ENCODE measurements around the gene ME3.

Gene ME3

GRCh38 chr11:86508604-86509587 lies 163.5 kb downstream of the ME3 start:
- CTCF ChIA-PET: no interaction called here
- no peak for DNase-seq
- no peak overlapping the region for H3K27ac ChIP-seq (ENCODE audit: insufficient read depth in 1 of 2, low read depth in 1 of 2, low read length in 2 of 2, poor library complexity in 1 of 2, severe bottlenecking in 2 of 2)
- WGBS (ENCODE audit: insufficient coverage): 100% methylated on average over 2 of the region's 6 CpGs
- POLR2A ChIA-PET: no interaction called here
- peaks cover 0 to 5% (median 2%) of the 10 kb centered on the region in 4 experiments for H3K4me1 ChIP-seq (ENCODE audit: control extremely low read depth in 1 of 4, control insufficient read depth in 4 of 4, insufficient read depth in 4 of 4, low read length in 3 of 4)
- H3K27me3 ChIP-seq (replicated peaks in 2 of 5; ENCODE audit: control insufficient read depth in 4 of 5, insufficient read depth in 5 of 5, low read length in 4 of 5): no peaks in the 10 kb centered on the region
- peaks cover 0 to 17% (median 4%) of the 10 kb centered on the region in 4 experiments for H3K36me3 ChIP-seq (ENCODE audit: control insufficient read depth in 4 of 4, insufficient read depth in 4 of 4, low read length in 3 of 4)
- no peak overlapping the region for H3K4me3 ChIP-seq (ENCODE audit: control insufficient read depth in 1 of 7, extremely low read depth in 1 of 7, insufficient read depth in 4 of 7, low read depth in 2 of 7, low read length in 6 of 7)
- H3K9me3 ChIP-seq (ENCODE audit: control extremely low read depth in 1 of 5, control insufficient read depth in 4 of 5, insufficient read depth in 2 of 5, low read depth in 1 of 5, low read length in 4 of 5): peaks cover 0 to 7% (median 3%) of the 10 kb centered on the region in 5 experiments

GRCh38 chr11:86507249-86507845 lies 165.1 kb downstream of the ME3 start:
- no peak overlapping the region for H3K27ac ChIP-seq (ENCODE audit: insufficient read depth in 1 of 2, low read depth in 1 of 2, low read length in 2 of 2, poor library complexity in 1 of 2, severe bottlenecking in 2 of 2)
- no peak for DNase-seq
- WGBS (ENCODE audit: insufficient coverage): no CpG with 5 or more reads among the region's 4 CpGs
- H3K36me3 ChIP-seq (ENCODE audit: control insufficient read depth in 4 of 4, insufficient read depth in 4 of 4, low read length in 3 of 4): peaks cover 0 to 17% (median 4%) of the 10 kb centered on the region in 4 experiments
- H3K27me3 ChIP-seq (replicated peaks in 2 of 5; ENCODE audit: control insufficient read depth in 4 of 5, insufficient read depth in 5 of 5, low read length in 4 of 5): no peaks in the 10 kb centered on the region
- ChIA-PET CTCF (interaction anchor here (1.1 to 1.3 kb wide), 2 partner anchors 102 to 310 kb away, joined by 3 read pairs; no protein-coding TSS in a partner anchor), POLR2A (no interaction called here)
- no peak overlapping the region for H3K4me3 ChIP-seq (ENCODE audit: control insufficient read depth in 1 of 7, extremely low read depth in 1 of 7, insufficient read depth in 4 of 7, low read depth in 2 of 7, low read length in 6 of 7)
- peaks cover 0 to 9% (median 8%) of the 10 kb centered on the region in 4 experiments for H3K4me1 ChIP-seq (ENCODE audit: control extremely low read depth in 1 of 4, control insufficient read depth in 4 of 4, insufficient read depth in 4 of 4, low read length in 3 of 4)
- peaks cover 0 to 7% (median 3%) of the 10 kb centered on the region in 5 experiments for H3K9me3 ChIP-seq (ENCODE audit: control extremely low read depth in 1 of 5, control insufficient read depth in 4 of 5, insufficient read depth in 2 of 5, low read depth in 1 of 5, low read length in 4 of 5)

- ChIA-PET CTCF (interaction anchor here (1.3 to 1.7 kb wide), 2 partner anchors 102 to 311 kb away, joined by 3 read pairs; no protein-coding TSS in a partner anchor), POLR2A (no interaction called here)
- Histone ChIP-seq H3K9me3 (ENCODE audit: control extremely low read depth in 1 of 5, control insufficient read depth in 4 of 5, insufficient read depth in 2 of 5, low read depth in 1 of 5, low read length in 4 of 5) (no peaks in the 10 kb centered on the region), H3K4me1 (ENCODE audit: control extremely low read depth in 1 of 4, control insufficient read depth in 4 of 4, insufficient read depth in 4 of 4, low read length in 3 of 4) (peaks cover 0 to 9% (median 8%) of the 10 kb centered on the region in 4 experiments), H3K27ac (ENCODE audit: insufficient read depth in 1 of 2, low read depth in 1 of 2, low read length in 2 of 2, poor library complexity in 1 of 2, severe bottlenecking in 2 of 2) (no peak overlapping the region), H3K36me3 (ENCODE audit: control insufficient read depth in 4 of 4, insufficient read depth in 4 of 4, low read length in 3 of 4) (peaks cover 0 to 9% (median 3%) of the 10 kb centered on the region in 4 experiments), H3K27me3 (replicated peaks in 2 of 5; ENCODE audit: control insufficient read depth in 4 of 5, insufficient read depth in 5 of 5, low read length in 4 of 5) (no peaks in the 10 kb centered on the region), H3K4me3 (ENCODE audit: control insufficient read depth in 1 of 7, extremely low read depth in 1 of 7, insufficient read depth in 4 of 7, low read depth in 2 of 7, low read length in 6 of 7) (no peak overlapping the region)
- DNase-seq: no peak
- WGBS (ENCODE audit: insufficient coverage): 100% methylated on average over 1 of the region's 3 CpGs
These were observed 166.2 kb downstream of the ME3 start for GRCh38 chr11:86506235-86506634.

GRCh38 chr11:86503131-86503530 lies 169.3 kb downstream of the ME3 start:
- WGBS (ENCODE audit: insufficient coverage): 83% methylated on average over 4 of the region's 4 CpGs
- ChIA-PET CTCF (interaction anchor here (1.2 kb wide), 1 partner anchor 18 kb away, joined by 3 read pairs; no protein-coding TSS in a partner anchor), POLR2A (no interaction called here)
- Histone ChIP-seq H3K27me3 (replicated peaks in 2 of 5; ENCODE audit: control insufficient read depth in 4 of 5, insufficient read depth in 5 of 5, low read length in 4 of 5) (no peaks in the 10 kb centered on the region), H3K27ac (ENCODE audit: insufficient read depth in 1 of 2, low read depth in 1 of 2, low read length in 2 of 2, poor library complexity in 1 of 2, severe bottlenecking in 2 of 2) (no peak overlapping the region), H3K4me1 (ENCODE audit: control extremely low read depth in 1 of 4, control insufficient read depth in 4 of 4, insufficient read depth in 4 of 4, low read length in 3 of 4) (peaks cover 0 to 22% (median 13%) of the 10 kb centered on the region in 4 experiments), H3K9me3 (ENCODE audit: control extremely low read depth in 1 of 5, control insufficient read depth in 4 of 5, insufficient read depth in 2 of 5, low read depth in 1 of 5, low read length in 4 of 5) (no peaks in the 10 kb centered on the region), H3K36me3 (ENCODE audit: control insufficient read depth in 4 of 4, insufficient read depth in 4 of 4, low read length in 3 of 4) (peaks cover 0 to 5% (median 2%) of the 10 kb centered on the region in 4 experiments), H3K4me3 (ENCODE audit: control insufficient read depth in 1 of 7, extremely low read depth in 1 of 7, insufficient read depth in 4 of 7, low read depth in 2 of 7, low read length in 6 of 7) (no peak overlapping the region)
- DNase-seq: no peak

- POLR2A ChIA-PET: no interaction called here
- no peak for DNase-seq
- Histone ChIP-seq H3K9me3 (ENCODE audit: control extremely low read depth in 1 of 5, control insufficient read depth in 4 of 5, insufficient read depth in 2 of 5, low read depth in 1 of 5, low read length in 4 of 5) (no peaks in the 10 kb centered on the region), H3K36me3 (ENCODE audit: control insufficient read depth in 4 of 4, insufficient read depth in 4 of 4, low read length in 3 of 4) (peaks cover 0 to 13% (median 5%) of the 10 kb centered on the region in 4 experiments), H3K27me3 (replicated peaks in 2 of 5; ENCODE audit: control insufficient read depth in 4 of 5, insufficient read depth in 5 of 5, low read length in 4 of 5) (no peaks in the 10 kb centered on the region), H3K4me3 (ENCODE audit: control insufficient read depth in 1 of 7, extremely low read depth in 1 of 7, insufficient read depth in 4 of 7, low read depth in 2 of 7, low read length in 6 of 7) (no peak overlapping the region), H3K4me1 (ENCODE audit: control extremely low read depth in 1 of 4, control insufficient read depth in 4 of 4, insufficient read depth in 4 of 4, low read length in 3 of 4) (peaks cover 0 to 22% (median 17%) of the 10 kb centered on the region in 4 experiments), H3K27ac (ENCODE audit: insufficient read depth in 1 of 2, low read depth in 1 of 2, low read length in 2 of 2, poor library complexity in 1 of 2, severe bottlenecking in 2 of 2) (no peak overlapping the region)
- CTCF ChIA-PET: no interaction called here
- 100% methylated on average over 2 of the region's 3 CpGs for WGBS (ENCODE audit: insufficient coverage)
These were observed 170.2 kb downstream of the ME3 start for GRCh38 chr11:86502137-86502642.

- Histone ChIP-seq H3K4me1 (ENCODE audit: control extremely low read depth in 1 of 4, control insufficient read depth in 4 of 4, insufficient read depth in 4 of 4, low read length in 3 of 4) (peaks cover 0 to 22% (median 18%) of the 10 kb centered on the region in 4 experiments), H3K27me3 (replicated peaks in 2 of 5; ENCODE audit: control insufficient read depth in 4 of 5, insufficient read depth in 5 of 5, low read length in 4 of 5) (no peaks in the 10 kb centered on the region), H3K36me3 (ENCODE audit: control insufficient read depth in 4 of 4, insufficient read depth in 4 of 4, low read length in 3 of 4) (peaks cover 0 to 13% (median 6%) of the 10 kb centered on the region in 4 experiments), H3K27ac (ENCODE audit: insufficient read depth in 1 of 2, low read depth in 1 of 2, low read length in 2 of 2, poor library complexity in 1 of 2, severe bottlenecking in 2 of 2) (no peak overlapping the region), H3K4me3 (ENCODE audit: control insufficient read depth in 1 of 7, extremely low read depth in 1 of 7, insufficient read depth in 4 of 7, low read depth in 2 of 7, low read length in 6 of 7) (no peak overlapping the region), H3K9me3 (ENCODE audit: control extremely low read depth in 1 of 5, control insufficient read depth in 4 of 5, insufficient read depth in 2 of 5, low read depth in 1 of 5, low read length in 4 of 5) (no peaks in the 10 kb centered on the region)
- CTCF ChIA-PET: interaction anchor here (0.6 kb wide), 1 partner anchor 691 kb away, joined by 3 read pairs; no protein-coding TSS in a partner anchor
- DNase-seq: peak; percentile 36 to 87 (median 78)
- WGBS (ENCODE audit: insufficient coverage): 13% methylated on average over 1 of the region's 3 CpGs
- POLR2A ChIA-PET: no interaction called here
These were observed 171.8 kb downstream of the ME3 start for GRCh38 chr11:86500500-86501140.

All from common myeloid progenitor, CD34-positive (primary cell).